ENCODE results near the gene PTH2. TPM values are rescaled to one million over a fixed set of nuclear protein-coding genes. Genes with fewer than 3 reads are reported as not detected.

PTH2 gene
- polyA plus RNA-seq, 1 donor (not counting 4 experiments of a cell fraction or from before 2014, with no cell fraction given) = not detected

DNA sequence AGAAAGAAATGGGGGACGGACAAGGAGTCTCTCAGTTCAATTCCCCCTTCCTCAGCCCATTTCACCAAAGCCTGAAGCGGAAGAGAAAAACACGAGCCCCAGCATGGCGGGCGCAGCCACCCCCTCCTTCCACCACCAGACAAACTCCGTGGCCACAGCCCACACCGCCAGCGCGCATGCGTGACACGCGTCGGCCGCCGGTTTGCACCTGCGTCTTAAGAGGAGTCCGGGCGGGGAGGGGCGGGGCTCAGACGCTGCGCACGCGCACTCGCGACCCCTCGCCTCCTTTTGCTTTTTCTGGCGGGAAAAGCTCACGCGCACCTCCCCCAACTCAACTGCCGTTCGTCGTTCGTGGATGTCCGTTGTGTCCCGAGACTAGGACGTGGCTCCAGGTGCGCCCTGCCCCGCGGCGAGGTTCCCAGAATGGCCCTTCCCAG lies 35.3 kb downstream of the PTH2 start, which contains the start of gene KASH5:
Gene KASH5, plus strand, starts transcription at position 314 of the 437 bp plus-strand sequence. CDS start 2,635 bp downstream, outside the sequence.
- DNase-seq (ENCODE audit: low read depth, low spot score) (no peak), FAIRE-seq (no peak)
- no peaks in the 10 kb centered on the region for H3K79me2 ChIP-seq (ENCODE audit: control insufficient read depth, insufficient read depth, low read length)
- H2AFZ ChIP-seq (ENCODE audit: control insufficient read depth, low read length) = no peak within 1 kb of the TSS
- H3K4me1 ChIP-seq (ENCODE audit: control insufficient read depth, extremely low read depth, insufficient read depth, low read length) = no peaks in the 10 kb centered on the region
- TF ChIP-seq, protein P1, sequence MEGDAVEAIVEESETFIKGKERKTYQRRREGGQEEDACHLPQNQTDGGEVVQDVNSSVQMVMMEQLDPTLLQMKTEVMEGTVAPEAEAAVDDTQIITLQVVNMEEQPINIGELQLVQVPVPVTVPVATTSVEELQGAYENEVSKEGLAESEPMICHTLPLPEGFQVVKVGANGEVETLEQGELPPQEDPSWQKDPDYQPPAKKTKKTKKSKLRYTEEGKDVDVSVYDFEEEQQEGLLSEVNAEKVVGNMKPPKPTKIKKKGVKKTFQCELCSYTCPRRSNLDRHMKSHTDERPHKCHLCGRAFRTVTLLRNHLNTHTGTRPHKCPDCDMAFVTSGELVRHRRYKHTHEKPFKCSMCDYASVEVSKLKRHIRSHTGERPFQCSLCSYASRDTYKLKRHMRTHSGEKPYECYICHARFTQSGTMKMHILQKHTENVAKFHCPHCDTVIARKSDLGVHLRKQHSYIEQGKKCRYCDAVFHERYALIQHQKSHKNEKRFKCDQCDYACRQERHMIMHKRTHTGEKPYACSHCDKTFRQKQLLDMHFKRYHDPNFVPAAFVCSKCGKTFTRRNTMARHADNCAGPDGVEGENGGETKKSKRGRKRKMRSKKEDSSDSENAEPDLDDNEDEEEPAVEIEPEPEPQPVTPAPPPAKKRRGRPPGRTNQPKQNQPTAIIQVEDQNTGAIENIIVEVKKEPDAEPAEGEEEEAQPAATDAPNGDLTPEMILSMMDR (optimal IDR thresholded peaks at IDR 0.05 in 1 of 3, IDR thresholded peaks at IDR 0.05 in 1 of 3, conservative IDR thresholded peaks at IDR 0.05 in 1 of 3; ENCODE audit: extremely low read depth in 1 of 3, insufficient read depth in 2 of 3, low read length in 3 of 3) = no peak
- no peak for TF ChIP-seq EZH2 (IDR thresholded peaks at IDR 0.05; ENCODE audit: low read length)
- H3K4me2 ChIP-seq (ENCODE audit: control insufficient read depth, extremely low read depth, insufficient read depth, low read depth, low read length) = no peak within 1 kb of the TSS
- no peaks in the 10 kb centered on the region for H3K9me1 ChIP-seq (ENCODE audit: control insufficient read depth, extremely low read depth, insufficient read depth, low read length)
- H3K27me3 ChIP-seq (ENCODE audit: control insufficient read depth, extremely low read depth, insufficient read depth, low read length) = peaks cover 11% of the 10 kb centered on the region
- no peaks in the 10 kb centered on the region for H3K36me3 ChIP-seq (ENCODE audit: control insufficient read depth in 2 of 2, extremely low read depth in 1 of 2, insufficient read depth in 2 of 2, low read length in 2 of 2)
- H3K9me3 ChIP-seq (ENCODE audit: control insufficient read depth, low read depth, low read length) = no peaks in the 10 kb centered on the region
- H3K27ac ChIP-seq (ENCODE audit: control insufficient read depth, insufficient read depth, low read length) = no peak within 1 kb of the TSS
- no peaks in the 10 kb centered on the region for H4K20me1 ChIP-seq (ENCODE audit: control insufficient read depth, extremely low read depth, insufficient read depth, low read length)
- no peak within 1 kb of the TSS for H3K9ac ChIP-seq (ENCODE audit: control insufficient read depth, extremely low read depth, insufficient read depth, low read length)
- dilution Hi-C loops (cut with MboI; ENCODE audit: extremely low pct_ligation_motif_present, low sequenced_read_pairs) = no loop called here
- no peak within 1 kb of the TSS for H3K4me3 ChIP-seq (ENCODE audit: control insufficient read depth in 2 of 3, extremely low read depth in 1 of 3, insufficient read depth in 2 of 3, low read depth in 1 of 3, low read length in 3 of 3)

DNA sequence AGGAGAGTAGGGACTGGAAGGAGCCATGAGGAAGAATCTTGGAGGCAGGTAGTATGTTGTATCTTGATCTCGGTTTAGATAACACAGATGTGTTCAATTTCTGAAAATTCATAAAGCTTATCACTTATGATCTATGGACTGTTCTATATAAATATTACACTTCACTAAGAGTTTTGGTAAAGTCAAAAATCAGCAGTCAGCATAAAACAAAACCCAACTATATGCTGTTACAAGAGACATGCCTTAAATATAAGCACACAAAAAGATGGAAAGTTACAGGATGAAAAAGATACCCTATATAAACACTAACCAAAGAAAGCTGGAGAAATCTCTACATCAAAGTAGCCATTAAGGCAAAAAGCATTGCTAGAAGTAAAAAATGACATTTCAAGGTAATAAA lies 39.6 kb downstream of the PTH2 start:
- Histone ChIP-seq H2AFZ (ENCODE audit: control insufficient read depth, low read length) (no peak overlapping the region), H3K36me3 (ENCODE audit: control insufficient read depth in 2 of 2, extremely low read depth in 1 of 2, insufficient read depth in 2 of 2, low read length in 2 of 2) (no peaks in the 10 kb centered on the region), H3K9me1 (ENCODE audit: control insufficient read depth, extremely low read depth, insufficient read depth, low read length) (no peaks in the 10 kb centered on the region), H3K4me2 (ENCODE audit: control insufficient read depth, extremely low read depth, insufficient read depth, low read depth, low read length) (no peak overlapping the region), H3K27ac (ENCODE audit: control insufficient read depth, insufficient read depth, low read length) (no peak overlapping the region), H3K9ac (ENCODE audit: control insufficient read depth, extremely low read depth, insufficient read depth, low read length) (no peak overlapping the region), H3K27me3 (ENCODE audit: control insufficient read depth, extremely low read depth, insufficient read depth, low read length) (no peaks in the 10 kb centered on the region), H3K4me3 (ENCODE audit: control insufficient read depth in 2 of 3, extremely low read depth in 1 of 3, insufficient read depth in 2 of 3, low read depth in 1 of 3, low read length in 3 of 3) (no peak overlapping the region), H3K79me2 (ENCODE audit: control insufficient read depth, insufficient read depth, low read length) (no peaks in the 10 kb centered on the region), H4K20me1 (ENCODE audit: control insufficient read depth, extremely low read depth, insufficient read depth, low read length) (no peaks in the 10 kb centered on the region), H3K9me3 (ENCODE audit: control insufficient read depth, low read depth, low read length) (no peaks in the 10 kb centered on the region), H3K4me1 (ENCODE audit: control insufficient read depth, extremely low read depth, insufficient read depth, low read length) (no peaks in the 10 kb centered on the region)
- TF ChIP-seq, protein P1 (optimal IDR thresholded peaks at IDR 0.05 in 1 of 3, IDR thresholded peaks at IDR 0.05 in 1 of 3, conservative IDR thresholded peaks at IDR 0.05 in 1 of 3; ENCODE audit: extremely low read depth in 1 of 3, insufficient read depth in 2 of 3, low read length in 3 of 3) = no peak
- no peak for TF ChIP-seq EZH2 (IDR thresholded peaks at IDR 0.05; ENCODE audit: low read length)
- no peak for FAIRE-seq
- no peak for DNase-seq (ENCODE audit: low read depth, low spot score)
- dilution Hi-C loops (cut with MboI; ENCODE audit: extremely low pct_ligation_motif_present, low sequenced_read_pairs) = no loop called here

All from keratinocyte (primary cell).